Heart left ventricle (tissue), 16 donors: ENCODE data around the gene SUN1. TPM values are rescaled to one million over a fixed set of nuclear protein-coding genes. Genes with fewer than 3 reads are reported as not detected.

Experiments
- ATAC-seq, 4 donors: fragments of 200-7000 bp; cut with Tn5 transposase; one replicate each; pipeline ENCODE4 v1.9.1; 2020 to 2022; ENCODE audit warnings: moderate library complexity in 4 of 4, mild to moderate bottlenecking in 3 of 4, moderate number of reproducible peaks in 1 of 4
- DNase-seq, 5 donors: peaks; one replicate each; pipeline ENCODE4 v3.0.0-alpha.2; 2020
- H3K27ac ChIP-seq, 12 donors: fragments of 200-600 bp; sonication (generic) in 4 of 12; one replicate each; pipeline versions ENCODE4 v1.5.0 to v1.8.0; 2016 to 2022; ENCODE audit warnings: mild to moderate bottlenecking in 2 of 12
- H3K27me3 ChIP-seq, 9 donors: fragments of 200-600 bp; sonication (generic) in 2 of 9; one replicate each; pipeline versions ENCODE4 v1.5.1 to v1.8.0; 2016 to 2022; ENCODE audit warnings: mild to moderate bottlenecking in 3 of 9
- H3K36me3 ChIP-seq, 9 donors: fragments of 200-600 bp; sonication (generic) in 2 of 9; one replicate each; pipeline versions ENCODE4 v1.5.0 to v1.8.0; 2018 to 2022; ENCODE audit warnings: mild to moderate bottlenecking in 2 of 9
- H3K4me1 ChIP-seq, 12 donors: fragments of 200-600 bp; sonication (generic) in 4 of 12; one replicate each; pipeline versions ENCODE4 v1.5.0 to v1.8.0; 2016 to 2022; ENCODE audit warnings: mild to moderate bottlenecking in 3 of 12
- H3K4me3 ChIP-seq, 12 donors: fragments of 200-600 bp; sonication (generic) in 4 of 12; one replicate each; pipeline versions ENCODE4 v1.5.0 to v1.8.0; 2017 to 2022; ENCODE audit warnings: mild to moderate bottlenecking in 9 of 12, moderate library complexity in 4 of 12
- H3K9me3 ChIP-seq, 12 donors: fragments of 200-600 bp; sonication (generic) in 4 of 12; one replicate each; pipeline versions ENCODE4 v1.5.0 to v1.8.0; 2016 to 2022; ENCODE audit warnings: mild to moderate bottlenecking in 1 of 12
- POLR2A ChIP-seq, 2 donors: fragments of 450-650 bp; IDR thresholded peaks; one replicate each; pipeline ENCODE4 v1.6.1; 2017; ENCODE audit warnings: antibody characterized with exemption in 2 of 2, mild to moderate bottlenecking in 2 of 2, moderate library complexity in 2 of 2
- WGBS, 4 donors: extraction: QIAGEN DNeasy Blood & Tissue Kit in 2 of 4; methylation state at CpG; one replicate each; pipeline versions ENCODE4 v1.1.5 to v1.1.7; 2013 to 2018; 5-methylcytosine and 5-hydroxymethylcytosine counted together
- intact Hi-C, 10 donors: fragments of 100-400 bp; cut with DNase I; formaldehyde crosslinking; loops; one replicate each; pipeline versions ENCODE4 v1.11.1 to v1.14.2; 2022
- polyA plus RNA-seq, 2 donors: library from polyadenylated mRNA; stranded (reverse); fragments of 200-250 nt; gene quantifications; one replicate each; pipeline ENCODE4 v1.2.3, GENCODE V29; 2013
- total RNA-seq, 9 donors: library from RNA; depleted of rRNA in 2 of 9; stranded (reverse); fragments of >200 nt in 2 of 9; fragmentation: NEBNext Ultra II Directional in 3 of 9; extraction: Animal tissue kit (Norgen Biotek cat#: 25700) in 3 of 9; gene quantifications; one replicate each; pipeline versions ENCODE4 v1.1.0 to v1.2.4, GENCODE V29; 2016 to 2023
- TF ChIP-seq, protein P1 (sequence below), 12 donors: fragments of 200-600 bp; sonication (generic) in 4 of 12; IDR thresholded peaks; one replicate each; pipeline versions ENCODE4 v1.5.0 to v1.8.0; 2018 to 2022; ENCODE audit warnings: antibody characterized with exemption in 12 of 12, mild to moderate bottlenecking in 5 of 12
- donor health status: ischemic (EF 13 %, LVEDD 7.1; RV severe dilation, severe dysfunction).
- donor health status: healthy with polysubstance abuse.
- donor health status: DM: no; HTN: yes; CAD: no.
- donor health status: DM: no; HTN: no; CAD: no.
- donor health status: ischemic (EF 25% LVEDD 6.9; RV normal size, moderate dysfunction).
- donor health status: ischemic (EF 25% LVEDD 5.7; RV mildly dilated, moderate dysfunction).
- donor health status: healthy.
- donor health status: DM: yes; HTN: yes; CAD: no.
- donor health status: ischemic (EF 35%, LVEDD 5.7; RV mildly dilated, moderate dysfunction).
- donor health status: nonischemic (EF 11% LVEDD 7.7; RV severe dilation, severe dysfunction).
- donor health status: DM: yes; HTN: yes; CAD: no.
- donor health status: PGD.
- donor health status: ischemic (EF 29% LVEDD 5.4; RV normal size, mild dysfunction).
- donor health status: nonischemic (EF 23%, LVEDD 6.1; RV moderate dilation, normal function).

Gene SUN1
- total and polyA plus RNA-seq, 11 donors, result 111 to 203 (median 151) TPM

DNA sequence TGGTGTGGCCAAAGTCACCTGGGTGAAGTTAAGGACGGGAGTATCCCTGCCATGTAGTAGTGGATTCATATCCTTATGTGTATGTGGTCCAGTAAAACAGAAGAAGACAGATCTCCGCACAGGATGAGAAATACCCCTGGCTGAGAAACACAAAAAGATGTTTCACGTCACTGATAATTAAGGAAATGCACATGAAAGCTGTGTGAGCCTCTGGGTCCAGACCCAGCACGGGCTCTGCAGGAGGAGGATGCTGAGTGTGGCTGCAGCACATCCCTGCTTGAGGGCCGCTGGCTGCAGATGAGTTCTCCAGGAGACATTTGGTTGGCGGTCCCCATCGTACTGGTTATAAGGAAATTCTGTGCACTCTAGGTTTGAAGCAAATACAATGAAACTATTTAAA is 8.2 kb upstream of the SUN1 start:
- Histone ChIP-seq H3K4me1 (peaks cover 7 to 93% (median 68%) of the 10 kb centered on the region in 12 donors), H3K9me3 (no peaks in the 10 kb centered on the region), H3K27me3 (no peaks in the 10 kb centered on the region), H3K27ac (peak overlapping the region in 10 of 12 donors; percentile 48 to 81 (median 69)), H3K36me3 (peaks cover 0 to 5% (median 0%) of the 10 kb centered on the region in 9 donors), H3K4me3 (no peak overlapping the region)
- WGBS, 4 donors, result 41 to 58% (median 47%) methylated on average over 7 of the region's 7 CpGs
- intact Hi-C loops, result loop anchor here in 6 of 10 donors (5.0 kb wide), 2 partner anchors 43 to 48 kb away; no protein-coding TSS in a partner anchor
- ATAC-seq (no peak), DNase-seq (peak in 1 of 5 donors; percentile 25)
- TF ChIP-seq, protein P1, sequence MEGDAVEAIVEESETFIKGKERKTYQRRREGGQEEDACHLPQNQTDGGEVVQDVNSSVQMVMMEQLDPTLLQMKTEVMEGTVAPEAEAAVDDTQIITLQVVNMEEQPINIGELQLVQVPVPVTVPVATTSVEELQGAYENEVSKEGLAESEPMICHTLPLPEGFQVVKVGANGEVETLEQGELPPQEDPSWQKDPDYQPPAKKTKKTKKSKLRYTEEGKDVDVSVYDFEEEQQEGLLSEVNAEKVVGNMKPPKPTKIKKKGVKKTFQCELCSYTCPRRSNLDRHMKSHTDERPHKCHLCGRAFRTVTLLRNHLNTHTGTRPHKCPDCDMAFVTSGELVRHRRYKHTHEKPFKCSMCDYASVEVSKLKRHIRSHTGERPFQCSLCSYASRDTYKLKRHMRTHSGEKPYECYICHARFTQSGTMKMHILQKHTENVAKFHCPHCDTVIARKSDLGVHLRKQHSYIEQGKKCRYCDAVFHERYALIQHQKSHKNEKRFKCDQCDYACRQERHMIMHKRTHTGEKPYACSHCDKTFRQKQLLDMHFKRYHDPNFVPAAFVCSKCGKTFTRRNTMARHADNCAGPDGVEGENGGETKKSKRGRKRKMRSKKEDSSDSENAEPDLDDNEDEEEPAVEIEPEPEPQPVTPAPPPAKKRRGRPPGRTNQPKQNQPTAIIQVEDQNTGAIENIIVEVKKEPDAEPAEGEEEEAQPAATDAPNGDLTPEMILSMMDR (IDR thresholded peaks at IDR 0.05), result no peak
- no peak for TF ChIP-seq POLR2A (IDR thresholded peaks at IDR 0.05)

DNA sequence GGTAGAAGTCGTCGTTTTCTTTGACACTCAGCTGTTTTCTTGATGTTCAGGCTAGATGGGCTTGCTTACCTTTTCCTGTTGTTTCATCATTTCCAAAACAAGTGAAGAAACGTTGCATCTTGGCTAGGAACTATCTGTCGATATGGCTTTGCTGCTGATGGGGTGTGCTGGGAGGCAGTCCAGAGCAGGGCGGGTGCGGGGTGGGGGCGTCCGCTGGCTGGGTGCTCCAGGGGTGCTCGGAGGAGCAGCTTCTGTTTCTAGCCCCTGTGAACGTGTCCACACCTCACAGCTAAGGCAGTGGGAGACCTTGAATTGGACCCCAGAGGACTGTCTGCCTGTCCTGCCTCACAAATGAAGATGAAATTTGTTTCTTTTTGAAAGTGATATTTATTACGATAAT is 7.6 kb upstream of the SUN1 start:
- Histone ChIP-seq H3K36me3 (peaks cover 0 to 5% (median 0%) of the 10 kb centered on the region in 9 donors), H3K27me3 (no peaks in the 10 kb centered on the region), H3K27ac (peak overlapping the region in 11 of 12 donors; percentile 44 to 81 (median 61)), H3K9me3 (no peaks in the 10 kb centered on the region), H3K4me1 (peaks cover 7 to 93% (median 69%) of the 10 kb centered on the region in 12 donors), H3K4me3 (peak overlapping the region in 3 of 12 donors; percentile 2 to 31 (median 24))
- intact Hi-C loops, result loop anchor here in 6 of 10 donors (5.0 kb wide), 2 partner anchors 43 to 48 kb away; no protein-coding TSS in a partner anchor
- DNase-seq, result peak in 1 of 5 donors; percentile 37
- no peak for TF ChIP-seq POLR2A (IDR thresholded peaks at IDR 0.05)
- TF ChIP-seq, protein P1 (IDR thresholded peaks at IDR 0.05), result no peak
- WGBS, 4 donors, result 40 to 56% (median 54%) methylated on average over 11 of the region's 11 CpGs
- ATAC-seq, result no peak

DNA sequence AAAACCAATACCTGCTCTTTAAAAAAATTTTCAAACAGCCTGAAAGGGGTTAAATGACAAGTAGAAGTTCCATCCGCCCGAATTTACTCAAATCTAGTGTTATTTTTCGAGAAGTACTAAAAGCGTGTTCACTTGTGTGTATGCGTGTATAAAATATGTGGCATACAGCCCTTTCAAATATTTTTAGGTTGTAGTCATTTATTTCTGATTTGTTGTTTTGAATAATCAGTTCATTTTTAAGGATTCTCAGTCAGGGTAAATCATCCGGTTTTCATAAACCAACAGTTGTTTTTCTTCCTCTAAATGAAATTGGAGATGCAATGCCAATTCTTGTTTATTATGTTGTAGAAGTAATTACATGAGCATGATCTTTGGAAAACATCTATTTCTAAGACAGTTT is 6.9 kb upstream of the SUN1 start:
- Histone ChIP-seq H3K4me1 (peaks cover 8 to 93% (median 74%) of the 10 kb centered on the region in 12 donors), H3K9me3 (no peaks in the 10 kb centered on the region), H3K4me3 (peak overlapping the region in 1 of 12 donors; percentile 31), H3K27me3 (no peaks in the 10 kb centered on the region), H3K36me3 (peaks cover 0 to 5% (median 0%) of the 10 kb centered on the region in 9 donors), H3K27ac (peak overlapping the region in 10 of 12 donors; percentile 44 to 81 (median 63))
- DNase-seq (no peak), ATAC-seq (no peak)
- intact Hi-C loops, result no loop called here
- WGBS, 4 donors, result 70 to 79% (median 74%) methylated on average over 6 of the region's 6 CpGs
- TF ChIP-seq, protein P1 (IDR thresholded peaks at IDR 0.05), result no peak
- TF ChIP-seq POLR2A (IDR thresholded peaks at IDR 0.05), result no peak

DNA sequence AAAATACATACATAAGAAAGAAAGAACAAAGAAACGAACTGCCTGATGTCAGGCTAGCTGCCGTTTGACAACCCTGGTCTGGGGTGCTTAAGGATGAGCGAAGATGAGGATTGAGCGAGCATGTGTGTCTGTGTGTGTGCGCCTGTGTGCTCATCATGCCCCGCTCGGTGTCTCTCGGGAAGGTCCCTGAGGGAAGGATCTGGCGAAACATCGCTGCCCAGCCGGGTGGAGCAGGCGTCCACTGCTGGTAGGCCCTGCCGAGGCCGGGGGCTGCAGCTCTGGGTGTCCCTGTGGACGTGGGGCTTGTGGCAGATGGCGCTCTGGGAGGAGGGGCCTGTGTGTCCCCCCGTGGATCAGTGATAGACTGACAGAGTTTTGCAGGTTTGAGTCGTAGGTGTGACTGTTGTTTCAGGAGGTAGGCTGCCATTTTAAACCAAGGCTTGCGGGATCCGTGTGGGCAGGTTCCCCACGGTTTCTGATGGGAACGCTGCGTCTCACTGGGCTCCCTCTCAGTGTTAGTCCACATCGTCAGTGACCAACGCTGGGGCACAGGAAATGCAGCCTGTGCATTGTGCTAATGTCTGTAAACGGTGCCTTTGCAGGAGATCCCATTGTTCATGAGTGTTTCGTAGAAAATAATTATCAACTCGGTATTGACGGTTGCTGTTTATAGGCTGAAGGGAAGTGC is 5.9 kb upstream of the SUN1 start:
- Histone ChIP-seq H3K9me3 (no peaks in the 10 kb centered on the region), H3K4me1 (peaks cover 17 to 95% (median 77%) of the 10 kb centered on the region in 12 donors), H3K4me3 (peak overlapping the region in 1 of 12 donors; percentile 6), H3K27me3 (no peaks in the 10 kb centered on the region), H3K27ac (peak overlapping the region; percentile 25 to 78 (median 66)), H3K36me3 (peaks cover 0 to 5% (median 0%) of the 10 kb centered on the region in 9 donors)
- DNase-seq (peak in 1 of 5 donors; percentile 30), ATAC-seq (peak in 1 of 4 donors; percentile 5)
- intact Hi-C loops, result no loop called here
- 45 to 57% (median 51%) methylated on average over 27 to 29 of the region's 29 CpGs for WGBS, 4 donors
- no peak for TF ChIP-seq POLR2A (IDR thresholded peaks at IDR 0.05)
- TF ChIP-seq, protein P1 (IDR thresholded peaks at IDR 0.05), result no peak
